VCaP (cell line): ENCODE results near the gene TFDP1.
A peak's percentile ranks its signal among the peaks of the same experiment; 100 is the strongest.

Source experiments
- H3K27ac ChIP-seq: fragments of 450-650 bp; 2 replicates; pipeline ENCODE4 v1.5.1; 2017
- CTCF ChIP-seq: fragments of 450-650 bp; conservative IDR thresholded peaks from 2 replicates; pipeline ENCODE4 v1.5.1; 2017; ENCODE audit warnings: mild to moderate bottlenecking, moderate library complexity

The TFDP1 gene

GRCh38 chr13:113641426-113641825, 56.9 kb downstream of the TFDP1 start:
- TF ChIP-seq CTCF, result no peak
- H3K27ac ChIP-seq, result peak overlapping the region; percentile 64

DNA sequence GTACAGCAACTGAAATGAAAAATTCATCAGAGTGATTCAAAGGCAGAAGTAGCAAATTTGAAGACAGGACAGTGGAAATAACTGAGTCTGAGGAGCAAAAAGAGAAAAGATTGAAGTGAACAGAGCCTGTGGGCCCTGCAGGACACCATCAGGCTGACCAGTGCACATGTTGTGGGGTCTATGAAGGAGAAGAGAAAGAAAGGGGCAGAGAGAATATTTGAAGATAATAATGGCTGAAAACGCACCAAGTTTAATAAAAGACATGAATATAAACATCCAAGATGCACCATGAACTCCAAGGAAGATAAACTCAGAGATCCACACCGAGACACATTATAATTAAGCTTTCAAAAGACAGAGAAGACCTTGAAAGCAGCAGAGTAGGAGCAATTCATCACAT, 58.0 kb downstream of the TFDP1 start:
- peak overlapping the region; percentile 64; the same call in 1 of the 2 replicates for H3K27ac ChIP-seq
- TF ChIP-seq CTCF, result no peak

DNA sequence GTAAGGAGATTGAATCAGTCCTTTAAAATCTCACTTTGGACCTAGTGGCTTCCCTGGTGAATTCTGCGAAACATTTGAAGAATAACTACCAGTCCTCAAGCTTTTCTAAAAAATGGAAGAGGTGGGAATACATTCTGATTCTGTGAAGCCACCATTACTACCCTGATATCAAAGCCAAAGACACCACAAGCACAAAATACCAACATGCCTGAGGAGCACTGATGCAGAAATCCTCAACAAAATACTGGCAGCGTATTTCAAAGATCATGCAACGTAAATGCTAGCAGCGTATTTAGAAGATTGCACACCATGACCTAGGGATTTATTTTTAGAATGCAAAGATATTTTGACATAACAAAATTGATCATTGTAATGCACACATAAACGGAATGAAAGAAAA, 59.0 kb downstream of the TFDP1 start:
- TF ChIP-seq CTCF, result no peak
- H3K27ac ChIP-seq, result no peak overlapping the region

- H3K27ac ChIP-seq, result no peak overlapping the region
- no peak for TF ChIP-seq CTCF
Observed at GRCh38 chr13:113644800-113645199, 60.2 kb downstream of the TFDP1 start.

DNA sequence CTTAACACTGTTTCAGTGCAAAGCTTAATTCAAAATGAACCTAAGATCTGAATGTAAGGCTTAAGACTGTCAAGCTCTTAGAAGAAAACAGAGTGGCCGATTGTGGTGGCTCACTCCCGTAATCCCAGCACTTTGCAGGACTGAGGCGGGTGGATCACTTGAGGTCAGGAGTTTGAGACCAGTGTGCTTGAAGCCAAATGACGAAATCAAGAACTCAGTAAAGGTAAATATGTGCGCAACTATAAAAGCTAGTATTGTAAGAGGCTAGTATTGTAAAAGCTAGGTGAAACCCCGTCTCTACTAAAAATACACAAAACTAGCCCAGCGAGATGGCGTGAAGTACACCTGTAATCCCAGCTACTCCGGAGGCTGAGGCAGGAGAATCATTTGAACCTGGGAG, 60.8 kb downstream of the TFDP1 start:
- no peak overlapping the region for H3K27ac ChIP-seq
- no peak for TF ChIP-seq CTCF

- no peak overlapping the region for H3K27ac ChIP-seq
- no peak for TF ChIP-seq CTCF
Observed at GRCh38 chr13:113646376-113646775, 61.8 kb downstream of the TFDP1 start.

GRCh38 chr13:113646921-113647340, 62.4 kb downstream of the TFDP1 start:
- no peak overlapping the region; the same call in 1 of the 2 replicates for H3K27ac ChIP-seq
- TF ChIP-seq CTCF, result no peak
